ENCODE results near the gene ZNF415. TPM values are rescaled to one million over a fixed set of nuclear protein-coding genes. Genes with fewer than 3 reads are reported as not detected.
A peak's percentile ranks its signal among the peaks of the same experiment; 100 is the strongest.

Gene ZNF415
- total RNA-seq, 1 experiment from 2014 or later, result not detected

DNA sequence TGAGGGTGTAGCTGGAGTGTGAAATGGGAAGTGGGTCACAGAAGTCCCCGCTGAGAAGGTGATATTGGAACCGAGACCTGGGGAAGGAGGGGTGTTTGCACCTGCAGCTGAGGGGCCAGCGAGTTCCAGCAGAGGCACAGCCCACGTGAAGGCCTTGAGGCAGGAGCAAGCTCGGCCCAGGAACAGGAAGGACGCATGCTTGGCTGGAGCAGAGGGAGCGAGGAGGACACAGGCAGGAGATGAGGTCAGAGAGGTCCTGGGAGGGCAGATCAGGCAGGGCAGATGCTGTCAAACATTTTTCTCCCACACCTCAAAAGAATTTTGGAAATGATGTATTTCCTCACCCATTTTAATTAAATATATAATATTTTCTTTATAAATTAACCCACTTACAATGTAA, 9.3 kb downstream of the ZNF415 start:
- H3K27ac Mint-ChIP-seq (ENCODE audit: low read depth, unreplicated experiment), result no peak overlapping the region
- no peak overlapping the region for H3K4me3 Mint-ChIP-seq (ENCODE audit: unreplicated experiment)
- intact Hi-C loops (cut with micrococcal nuclease), result no loop called here
- no peaks in the 10 kb centered on the region for H3K36me3 Mint-ChIP-seq (ENCODE audit: insufficient read depth, unreplicated experiment)
- TF ChIP-seq, protein P1, sequence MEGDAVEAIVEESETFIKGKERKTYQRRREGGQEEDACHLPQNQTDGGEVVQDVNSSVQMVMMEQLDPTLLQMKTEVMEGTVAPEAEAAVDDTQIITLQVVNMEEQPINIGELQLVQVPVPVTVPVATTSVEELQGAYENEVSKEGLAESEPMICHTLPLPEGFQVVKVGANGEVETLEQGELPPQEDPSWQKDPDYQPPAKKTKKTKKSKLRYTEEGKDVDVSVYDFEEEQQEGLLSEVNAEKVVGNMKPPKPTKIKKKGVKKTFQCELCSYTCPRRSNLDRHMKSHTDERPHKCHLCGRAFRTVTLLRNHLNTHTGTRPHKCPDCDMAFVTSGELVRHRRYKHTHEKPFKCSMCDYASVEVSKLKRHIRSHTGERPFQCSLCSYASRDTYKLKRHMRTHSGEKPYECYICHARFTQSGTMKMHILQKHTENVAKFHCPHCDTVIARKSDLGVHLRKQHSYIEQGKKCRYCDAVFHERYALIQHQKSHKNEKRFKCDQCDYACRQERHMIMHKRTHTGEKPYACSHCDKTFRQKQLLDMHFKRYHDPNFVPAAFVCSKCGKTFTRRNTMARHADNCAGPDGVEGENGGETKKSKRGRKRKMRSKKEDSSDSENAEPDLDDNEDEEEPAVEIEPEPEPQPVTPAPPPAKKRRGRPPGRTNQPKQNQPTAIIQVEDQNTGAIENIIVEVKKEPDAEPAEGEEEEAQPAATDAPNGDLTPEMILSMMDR (IDR thresholded peaks at IDR 0.05; ENCODE audit: unreplicated experiment), result no peak
- peaks cover 14% of the 10 kb centered on the region for H3K9me3 Mint-ChIP-seq (ENCODE audit: unreplicated experiment)
- POLR2A ChIA-PET, result no interaction called here
- no peaks in the 10 kb centered on the region for H3K4me1 Mint-ChIP-seq (ENCODE audit: insufficient read depth, unreplicated experiment)
- no TSS peak for BruUV-seq (replicated peaks)
- DNase-seq (ENCODE audit: unreplicated experiment), result no peak
- H3K27me3 Mint-ChIP-seq (ENCODE audit: insufficient read depth, unreplicated experiment), result no peaks in the 10 kb centered on the region
- CTCF ChIA-PET, result no interaction called here

- Mint-ChIP-seq H3K27ac (ENCODE audit: low read depth, unreplicated experiment) (no peak overlapping the region), H3K4me3 (ENCODE audit: unreplicated experiment) (no peak overlapping the region), H3K9me3 (ENCODE audit: unreplicated experiment) (peaks cover 26% of the 10 kb centered on the region), H3K27me3 (ENCODE audit: insufficient read depth, unreplicated experiment) (no peaks in the 10 kb centered on the region), H3K4me1 (ENCODE audit: insufficient read depth, unreplicated experiment) (no peaks in the 10 kb centered on the region), H3K36me3 (ENCODE audit: insufficient read depth, unreplicated experiment) (no peaks in the 10 kb centered on the region)
- ChIA-PET POLR2A (no interaction called here), CTCF (interaction anchor here (0.5 to 0.7 kb wide), 3 partner anchors 83 to 258 kb away, joined by 3 read pairs; no protein-coding TSS in a partner anchor)
- TF ChIP-seq, protein P1 (IDR thresholded peaks at IDR 0.05; ENCODE audit: unreplicated experiment), result no peak
- no TSS peak for BruUV-seq (replicated peaks)
- DNase-seq (ENCODE audit: unreplicated experiment), result no peak
- intact Hi-C loops (cut with micrococcal nuclease), result no loop called here
Measured at GRCh38 chr19:53112286-53112685, 20.4 kb downstream of the ZNF415 start.

DNA sequence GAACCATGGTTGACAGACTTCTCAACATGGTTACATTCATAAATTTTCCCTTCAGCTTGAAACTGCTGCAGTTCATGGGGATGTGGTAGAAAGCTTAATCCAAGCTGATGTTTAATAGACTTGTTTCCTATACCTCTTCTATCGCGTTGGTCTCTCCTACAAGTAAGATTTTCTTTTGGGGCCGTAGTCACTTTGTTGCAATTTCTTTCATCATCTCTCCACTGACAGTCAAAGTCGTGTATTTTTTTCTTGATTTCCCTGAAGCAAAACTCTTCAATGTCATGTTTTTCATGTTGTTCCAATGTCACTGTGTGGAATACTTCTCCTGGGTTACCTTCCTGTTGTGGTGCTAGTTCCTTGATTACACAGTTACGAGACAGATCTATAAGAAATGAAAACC, 23.2 kb downstream of the ZNF415 start:
- BruUV-seq (replicated peaks), result no TSS peak

GRCh38 chr19:53103234-53104203, 29.2 kb downstream of the ZNF415 start, which contains the start of gene ZNF160:
TSS of gene ZNF160 (minus strand) at chr19:53103422. CDS start at chr19:53086276, 17,146 bp downstream.
- BruUV-seq (replicated peaks), result no TSS peak
- Mint-ChIP-seq H3K27ac (ENCODE audit: low read depth, unreplicated experiment) (peak within 1 kb of the TSS; percentile 84), H3K27me3 (ENCODE audit: insufficient read depth, unreplicated experiment) (no peaks in the 10 kb centered on the region), H3K36me3 (ENCODE audit: insufficient read depth, unreplicated experiment) (peaks cover 11% of the 10 kb centered on the region), H3K4me1 (ENCODE audit: insufficient read depth, unreplicated experiment) (peaks cover 13% of the 10 kb centered on the region), H3K9me3 (ENCODE audit: unreplicated experiment) (no peaks in the 10 kb centered on the region), H3K4me3 (ENCODE audit: unreplicated experiment) (peak within 1 kb of the TSS; percentile 81)
- intact Hi-C loops (cut with micrococcal nuclease), result loop anchor here (5.0 to 10.0 kb wide), 2 partner anchors 141 to 179 kb away; partner anchors contain the start of genes ZNF816 and ZNF888
- DNase-seq (ENCODE audit: unreplicated experiment), result peak; percentile 95
- TF ChIP-seq, protein P1 (IDR thresholded peaks at IDR 0.05; ENCODE audit: unreplicated experiment), result no peak
- POLR2A ChIA-PET, result interaction anchor here (0.6 to 1.9 kb wide), 6 partner anchors 73 to 328 kb away, joined by 3 to 10 read pairs (median 4); partner anchors contain the start of gene ZNF761
- CTCF ChIA-PET, result no interaction called here

More for the DNA sequence above, 23.2 kb downstream of the ZNF415 start:
- TF ChIP-seq, protein P1 (IDR thresholded peaks at IDR 0.05; ENCODE audit: unreplicated experiment), result no peak
- DNase-seq (ENCODE audit: unreplicated experiment), result no peak
- Mint-ChIP-seq H3K4me1 (ENCODE audit: insufficient read depth, unreplicated experiment) (no peaks in the 10 kb centered on the region), H3K9me3 (ENCODE audit: unreplicated experiment) (peaks cover 16% of the 10 kb centered on the region), H3K27me3 (ENCODE audit: insufficient read depth, unreplicated experiment) (no peaks in the 10 kb centered on the region), H3K4me3 (ENCODE audit: unreplicated experiment) (no peak overlapping the region), H3K36me3 (ENCODE audit: insufficient read depth, unreplicated experiment) (no peaks in the 10 kb centered on the region), H3K27ac (ENCODE audit: low read depth, unreplicated experiment) (no peak overlapping the region)
- intact Hi-C loops (cut with micrococcal nuclease), result loop anchor here (10.0 kb wide), 1 partner anchor 185 kb away; the partner anchor contains the start of gene ZNF888
- ChIA-PET POLR2A (no interaction called here), CTCF (no interaction called here)
